CD1c-positive myeloid dendritic cell (primary cell): Measurements from ENCODE around the gene FAAP24.
"Not testable (repeated sequence)": the region's sequence is repeated elsewhere in the genome, so short reads cannot be mapped to it uniquely, and the experiment has no call there.

ENCODE experiments used
- DNase-seq: peaks from one replicate; pipeline ENCODE4 v3.0.0-alpha.2; 2016; ENCODE audit errors: extremely low spot score

The FAAP24 gene

GRCh38 chr19:32998722-32999121 lies 26.7 kb downstream of the FAAP24 start:
- no peak for DNase-seq

- no peak for DNase-seq
Measured at GRCh38 chr19:33000510-33000909, 28.5 kb downstream of the FAAP24 start.

GRCh38 chr19:33000910-33001309 lies 28.9 kb downstream of the FAAP24 start:
- no peak for DNase-seq

- DNase-seq, result not testable (repeated sequence)
Measured at GRCh38 chr19:33002126-33002865, 30.3 kb downstream of the FAAP24 start.

GRCh38 chr19:33003424-33004024 lies 31.5 kb downstream of the FAAP24 start:
- DNase-seq, result not testable (repeated sequence)

- DNase-seq, result no peak
Measured at GRCh38 chr19:33005440-33005839, 33.4 kb downstream of the FAAP24 start.

- DNase-seq, result no peak
Measured at GRCh38 chr19:33008738-33009137, 36.7 kb downstream of the FAAP24 start.

- not testable (repeated sequence) for DNase-seq
Measured at GRCh38 chr19:33010891-33011290, 38.8 kb downstream of the FAAP24 start.

GRCh38 chr19:33022472-33023116 lies 50.6 kb downstream of the FAAP24 start:
- no peak for DNase-seq

- DNase-seq, result no peak
Measured at GRCh38 chr19:33024398-33024797, 52.4 kb downstream of the FAAP24 start.

- DNase-seq, result not testable (repeated sequence)
Measured at GRCh38 chr19:33025468-33026238, 53.6 kb downstream of the FAAP24 start.

- not testable (repeated sequence) for DNase-seq
Measured at GRCh38 chr19:33026602-33027001, 54.6 kb downstream of the FAAP24 start.
